B cell (primary cell): ENCODE data around the gene ARHGAP30. TPM values are rescaled to one million over a fixed set of nuclear protein-coding genes. Genes with fewer than 3 reads are reported as not detected.

Experiments used
- ATAC-seq: fragments of 200-7000 bp; cut with Tn5 transposase; one replicate; pipeline ENCODE4 v1.10.0; 2021; ENCODE audit warnings: low read depth, mild to moderate bottlenecking, moderate number of reproducible peaks, moderate library complexity
- CTCF ChIA-PET: fragments of 350-600 bp; sonication (Branson Sonifier 250); formaldehyde crosslinking; loops from one replicate; lab custom pipeline; 2021; ENCODE audit warnings: antibody characterized with exemption, inconsistent platforms; lab: Charles Lee
- POLR2A ChIA-PET: fragments of 350-600 bp; sonication (Branson Sonifier 250); formaldehyde crosslinking; loops from one replicate; lab custom pipeline; 2021; ENCODE audit warnings: antibody characterized with exemption; lab: Charles Lee
- DNase-seq: peaks from one replicate; pipeline ENCODE4 v3.0.0; 2013
- H2AFZ ChIP-seq: 2 replicates; pipeline ENCODE4 v1.6.1; 2012; ENCODE audit warnings: mild to moderate bottlenecking, low read depth, low read length; ENCODE audit not compliant: insufficient read depth, poor library complexity, severe bottlenecking
- H3K27ac ChIP-seq, 2 donors: 1 replicate in 1 of 2; 2 replicates in 1 of 2; pipeline ENCODE4 v1.5.1; 2012 to 2013; ENCODE audit warnings: low read length in 2 of 2, mild to moderate bottlenecking in 2 of 2, moderate library complexity in 1 of 2
- H3K27me3 ChIP-seq, 4 experiments: fragments of 200-600 bp in 1 of 4; sonication (generic) in 1 of 4; replicated peaks in 1 of 4; 1 replicate in 2 of 4; 2 replicates in 2 of 4; pipeline versions ENCODE4 v1.6.1 to v1.7.0; 2013 to 2016; ENCODE audit warnings: low read length in 3 of 4, mild to moderate bottlenecking in 2 of 4, mixed read lengths in 1 of 4, moderate library complexity in 1 of 4; ENCODE audit not compliant: insufficient read depth in 4 of 4, control insufficient read depth in 3 of 4; ENCODE audit errors: control extremely low read depth in 1 of 4
- H3K36me3 ChIP-seq, 2 experiments: replicated peaks in 1 of 2; 1 replicate in 1 of 2; 2 replicates in 1 of 2; pipeline versions ENCODE4 v1.6.1 to v1.7.1; 2013; ENCODE audit warnings: low read length in 1 of 2; ENCODE audit not compliant: insufficient read depth in 2 of 2, control insufficient read depth in 1 of 2; ENCODE audit errors: control extremely low read depth in 1 of 2, extremely low read depth in 1 of 2
- H3K4me1 ChIP-seq, 2 donors: fragments of 200-600 bp in 1 of 2; sonication (generic) in 1 of 2; 1 replicate in 1 of 2; 2 replicates in 1 of 2; pipeline versions ENCODE4 v1.5.1 to v1.6.1; 2013 to 2017; ENCODE audit warnings: low read length in 2 of 2; ENCODE audit not compliant: control insufficient read depth in 2 of 2, insufficient read depth in 2 of 2
- H3K4me2 ChIP-seq: replicated peaks from 2 replicates; pipeline ENCODE3; 2012; ENCODE audit warnings: mild to moderate bottlenecking, low read depth, low read length; ENCODE audit not compliant: poor library complexity, severe bottlenecking
- H3K4me3 ChIP-seq, 5 experiments: fragments of 200-600 bp in 1 of 5; sonication (generic) in 1 of 5; 1 replicate in 3 of 5; 2 replicates in 2 of 5; pipeline versions ENCODE4 v1.5.1 to v1.7.0; 2011 to 2016; ENCODE audit warnings: low read length in 4 of 5, mild to moderate bottlenecking in 4 of 5, low read depth in 2 of 5, control low read depth in 1 of 5, moderate library complexity in 1 of 5; ENCODE audit not compliant: insufficient read depth in 1 of 5; ENCODE audit errors: control extremely low read depth in 1 of 5, extremely low read depth in 1 of 5
- H3K79me2 ChIP-seq: fragments of 200-600 bp; sonication (generic); one replicate; pipeline ENCODE4 v1.6.0; 2016; ENCODE audit warnings: low read length; ENCODE audit not compliant: control insufficient read depth, insufficient read depth
- H3K9ac ChIP-seq: fragments of 200-600 bp; sonication (generic); 2 replicates; pipeline ENCODE4 v1.6.1; 2017; ENCODE audit warnings: mild to moderate bottlenecking, low read length, moderate library complexity
- H3K9me3 ChIP-seq, 3 donors: one replicate each; pipeline versions ENCODE4 v1.6.1 to v1.7.1; 2013; ENCODE audit warnings: low read length in 2 of 3; ENCODE audit not compliant: control insufficient read depth in 2 of 3, insufficient read depth in 1 of 3; ENCODE audit errors: control extremely low read depth in 1 of 3
- H4K20me1 ChIP-seq: 2 replicates; pipeline ENCODE4 v1.6.0; 2012; ENCODE audit warnings: mild to moderate bottlenecking, low read length; ENCODE audit not compliant: insufficient read depth, control insufficient read depth, poor library complexity, severe bottlenecking
- H3K27ac Mint-ChIP-seq: one replicate; pipeline ENCODE4 v1.8.0; 2021; ENCODE audit warnings: mixed read lengths
- H3K27me3 Mint-ChIP-seq: one replicate; pipeline ENCODE4 v1.8.0; 2021; ENCODE audit warnings: mixed read lengths
- H3K4me1 Mint-ChIP-seq: one replicate; pipeline ENCODE4 v1.8.0; 2021; ENCODE audit warnings: mixed read lengths
- H3K4me3 Mint-ChIP-seq: one replicate; pipeline ENCODE4 v1.8.0; 2021; ENCODE audit warnings: mixed read lengths
- H3K9me3 Mint-ChIP-seq: one replicate; pipeline ENCODE4 v1.8.0; 2022; ENCODE audit warnings: mixed read lengths; ENCODE audit not compliant: insufficient read depth
- CTCF ChIP-seq: fragments of 200-600 bp; IDR thresholded peaks from one replicate; pipeline ENCODE4 v1.8.0; 2022; ENCODE audit warnings: antibody characterized with exemption, mild to moderate bottlenecking
- EZH2 ChIP-seq: IDR thresholded peaks from 2 replicates; pipeline ENCODE4 v1.6.1; 2012; ENCODE audit warnings: borderline replicate concordance, low read depth, mild to moderate bottlenecking, moderate library complexity, low read length; ENCODE audit not compliant: insufficient read depth, poor library complexity, severe bottlenecking
- WGBS: methylation state at CpG from one replicate; pipeline ENCODE4 v1.1.5; 2013; ENCODE audit warnings: missing lambda C conversion rate; ENCODE audit not compliant: insufficient coverage; 5-methylcytosine and 5-hydroxymethylcytosine counted together
- intact Hi-C: fragments of 100-400 bp; cut with micrococcal nuclease; formaldehyde crosslinking; loops from one replicate; pipeline ENCODE4 v1.10.0; 2022
- polyA plus RNA-seq: library from polyadenylated mRNA; depleted of rRNA; stranded (reverse); fragments of >200 nt; gene quantifications from 2 replicates; pipeline ENCODE4 v1.2.3, GENCODE V29; 2012
- small RNA-seq: library from RNA; depleted of rRNA; stranded (forward); fragments of <200 nt; gene quantifications from one replicate; pipeline ENCODE3, GENCODE V24; 2012; ENCODE audit warnings: low replicate concordance, low read depth; ENCODE audit not compliant: insufficient read length
- total RNA-seq, 2 donors: library from RNA; stranded (reverse); fragments of 120-200 nt in 1 of 2; gene quantifications; 1 replicate in 1 of 2; 2 replicates in 1 of 2; pipeline versions ENCODE4 v1.2.3 to v1.2.4, GENCODE V29; 2013 to 2022

Gene ARHGAP30
- total and polyA plus RNA-seq, 2 donors (not counting 1 experiment from before 2014, with no cell fraction given): 122 to 146 TPM

GRCh38 chr1:160997323-160998038, 72.2 kb downstream of the ARHGAP30 start:
- Histone ChIP-seq H4K20me1 (no peaks in the 10 kb centered on the region), H3K4me1 (peaks cover 0 to 5% of the 10 kb centered on the region in 2 donors), H3K9ac (no peak overlapping the region), H3K27ac (peak overlapping the region; percentile 15 to 51), H3K9me3 (no peaks in the 10 kb centered on the region), H3K36me3 (peaks cover 9 to 18% of the 10 kb centered on the region in 2 experiments), H3K4me3 (no peak overlapping the region), H3K79me2 (peaks cover 3% of the 10 kb centered on the region), H3K4me2 (no peak overlapping the region), H3K27me3 (no peaks in the 10 kb centered on the region), H2AFZ (no peak overlapping the region)
- no peaks in the 10 kb centered on the region for H3K9me3 Mint-ChIP-seq
- peak; percentile 82 for ATAC-seq
- peaks cover 4% of the 10 kb centered on the region for H3K4me1 Mint-ChIP-seq
- POLR2A ChIA-PET: interaction anchor here (1.2 to 1.7 kb wide), 4 partner anchors 16 to 100 kb away, joined by 3 to 11 read pairs (median 8); partner anchors contain the start of genes KLHDC9 and USF1
- peak; percentile 69 for DNase-seq
- CTCF ChIA-PET: interaction anchor here (0.6 to 6.3 kb wide), 42 partner anchors 9 to 385 kb away, joined by 3 to 137 read pairs (median 5); partner anchors contain the start of genes ARHGAP30, DEDD, F11R and KLHDC9
- peak; percentile 52 for TF ChIP-seq CTCF
- TF ChIP-seq EZH2: no peak
- no peak overlapping the region for H3K4me3 Mint-ChIP-seq
- no peaks in the 10 kb centered on the region for H3K27me3 Mint-ChIP-seq
- intact Hi-C loops: loop anchor here (1.0 to 10.0 kb wide), 4 partner anchors 47 to 142 kb away; partner anchors contain the start of gene USF1
- peak overlapping the region; percentile 68 for H3K27ac Mint-ChIP-seq
- WGBS: 88% methylated on average over 1 of the region's 1 CpG

Small RNA genes lying within 50 kb of the gene (small RNA-seq; reads per million reads assigned to genes)
- not detected for gene AL591806.2

Other genes starting within 250 kb of the ARHGAP30 start
- gene CD244, start 207.0 kb downstream of the ARHGAP30 start, total RNA-seq: 0.15 TPM in 1 of 2 replicates, not detected in the other
- gene CD244, start 207.0 kb downstream of the ARHGAP30 start, polyA plus RNA-seq: 0.31 and 0.69 TPM in 2 replicates
- gene ITLN1, start 184.7 kb downstream of the ARHGAP30 start, total RNA-seq: not detected in 2 replicates
- not detected in 2 replicates for gene ITLN1, start 184.7 kb downstream of the ARHGAP30 start, polyA plus RNA-seq
- not detected in 2 replicates for gene ITLN2, start 115.1 kb downstream of the ARHGAP30 start, total RNA-seq
- gene ITLN2, start 115.1 kb downstream of the ARHGAP30 start, polyA plus RNA-seq: not detected in 2 replicates
- gene F11R, start 48.7 kb downstream of the ARHGAP30 start, total RNA-seq: 12.8 and 16.4 TPM in 2 replicates
- gene F11R, start 48.7 kb downstream of the ARHGAP30 start, polyA plus RNA-seq: 17.3 and 52.4 TPM in 2 replicates
- 85.6 and 94.4 TPM in 2 replicates for gene TSTD1, start 30.9 kb downstream of the ARHGAP30 start, total RNA-seq
- gene TSTD1, start 30.9 kb downstream of the ARHGAP30 start, polyA plus RNA-seq: 242 and 295 TPM in 2 replicates
- gene USF1, start 23.9 kb downstream of the ARHGAP30 start, total RNA-seq: 192 and 196 TPM in 2 replicates
- 249 and 334 TPM in 2 replicates for gene USF1, start 23.9 kb downstream of the ARHGAP30 start, polyA plus RNA-seq
- not detected in 2 replicates for gene NECTIN4, start 19.7 kb upstream of the ARHGAP30 start, total RNA-seq
- not detected in 2 replicates for gene NECTIN4, start 19.7 kb upstream of the ARHGAP30 start, polyA plus RNA-seq
- gene KLHDC9, start 28.5 kb upstream of the ARHGAP30 start, total RNA-seq: 1.6 and 4.2 TPM in 2 replicates
- gene KLHDC9, start 28.5 kb upstream of the ARHGAP30 start, polyA plus RNA-seq: 2.7 and 3.5 TPM in 2 replicates
- gene PFDN2, start 48.1 kb upstream of the ARHGAP30 start, total RNA-seq: 29.9 and 32.3 TPM in 2 replicates
- 43.2 and 120 TPM in 2 replicates for gene PFDN2, start 48.1 kb upstream of the ARHGAP30 start, polyA plus RNA-seq
- 53.5 and 56.1 TPM in 2 replicates for gene NIT1, start 48.2 kb upstream of the ARHGAP30 start, total RNA-seq
- 45.3 and 61.0 TPM in 2 replicates for gene NIT1, start 48.2 kb upstream of the ARHGAP30 start, polyA plus RNA-seq
- gene DEDD, start 62.8 kb upstream of the ARHGAP30 start, total RNA-seq: 40.8 and 46.0 TPM in 2 replicates
- 35.9 and 38.8 TPM in 2 replicates for gene DEDD, start 62.8 kb upstream of the ARHGAP30 start, polyA plus RNA-seq
- 78.1 and 91.0 TPM in 2 replicates for gene UFC1, start 84.1 kb upstream of the ARHGAP30 start, total RNA-seq
- gene UFC1, start 84.1 kb upstream of the ARHGAP30 start, polyA plus RNA-seq: 128 and 129 TPM in 2 replicates
- gene USP21, start 89.6 kb upstream of the ARHGAP30 start, total RNA-seq: 50.2 and 53.3 TPM in 2 replicates
- 75.8 and 81.6 TPM in 2 replicates for gene USP21, start 89.6 kb upstream of the ARHGAP30 start, polyA plus RNA-seq
- 61.7 and 65.6 TPM in 2 replicates for gene PPOX, start 96.5 kb upstream of the ARHGAP30 start, total RNA-seq
- gene PPOX, start 96.5 kb upstream of the ARHGAP30 start, polyA plus RNA-seq: 73.2 and 82.3 TPM in 2 replicates
- gene B4GALT3, start 107.6 kb upstream of the ARHGAP30 start, total RNA-seq: 37.6 and 42.9 TPM in 2 replicates
- gene B4GALT3, start 107.6 kb upstream of the ARHGAP30 start, polyA plus RNA-seq: 58.9 and 59.6 TPM in 2 replicates
- gene ADAMTS4, start 129.2 kb upstream of the ARHGAP30 start, total RNA-seq: 0.05 TPM in 1 of 2 replicates, not detected in the other
- 0.06 and 0.10 TPM in 2 replicates for gene ADAMTS4, start 129.2 kb upstream of the ARHGAP30 start, polyA plus RNA-seq
- 80.2 and 82.3 TPM in 2 replicates for gene NDUFS2, start 132.5 kb upstream of the ARHGAP30 start, total RNA-seq
- 53.9 and 68.7 TPM in 2 replicates for gene NDUFS2, start 132.5 kb upstream of the ARHGAP30 start, polyA plus RNA-seq
- gene FCER1G, start 145.4 kb upstream of the ARHGAP30 start, total RNA-seq: 0.76 and 1.7 TPM in 2 replicates
- 10.8 and 13.6 TPM in 2 replicates for gene FCER1G, start 145.4 kb upstream of the ARHGAP30 start, polyA plus RNA-seq
- gene APOA2, start 153.7 kb upstream of the ARHGAP30 start, total RNA-seq: not detected in 2 replicates
- gene APOA2, start 153.7 kb upstream of the ARHGAP30 start, polyA plus RNA-seq: not detected in 2 replicates
- 9.2 and 9.4 TPM in 2 replicates for gene TOMM40L, start 156.2 kb upstream of the ARHGAP30 start, total RNA-seq
- gene TOMM40L, start 156.2 kb upstream of the ARHGAP30 start, polyA plus RNA-seq: 6.5 and 8.0 TPM in 2 replicates
- gene NR1I3, start 168.3 kb upstream of the ARHGAP30 start, total RNA-seq: not detected in 2 replicates
- gene NR1I3, start 168.3 kb upstream of the ARHGAP30 start, polyA plus RNA-seq: not detected in 2 replicates
- gene PCP4L1, start 188.9 kb upstream of the ARHGAP30 start, total RNA-seq: 0.22 TPM in 1 of 2 replicates, not detected in the other
- gene PCP4L1, start 188.9 kb upstream of the ARHGAP30 start, polyA plus RNA-seq: not detected in 2 replicates
- gene MPZ, start 240.1 kb upstream of the ARHGAP30 start, total RNA-seq: 11.8 and 12.9 TPM in 2 replicates
- 4.3 and 5.8 TPM in 2 replicates for gene MPZ, start 240.1 kb upstream of the ARHGAP30 start, polyA plus RNA-seq
- 99.0 and 109 TPM in 2 replicates for gene SDHC, start 244.5 kb upstream of the ARHGAP30 start, total RNA-seq
- gene SDHC, start 244.5 kb upstream of the ARHGAP30 start, polyA plus RNA-seq: 78.3 and 102 TPM in 2 replicates